Measurements from ENCODE around the gene CGNL1. TPM values are rescaled to one million over a fixed set of nuclear protein-coding genes. Genes with fewer than 3 reads are reported as not detected.

Gene CGNL1
- polyA plus RNA-seq, 1 of the 3 experiments (the other 2 are of a cell fraction): 0.23 TPM

DNA sequence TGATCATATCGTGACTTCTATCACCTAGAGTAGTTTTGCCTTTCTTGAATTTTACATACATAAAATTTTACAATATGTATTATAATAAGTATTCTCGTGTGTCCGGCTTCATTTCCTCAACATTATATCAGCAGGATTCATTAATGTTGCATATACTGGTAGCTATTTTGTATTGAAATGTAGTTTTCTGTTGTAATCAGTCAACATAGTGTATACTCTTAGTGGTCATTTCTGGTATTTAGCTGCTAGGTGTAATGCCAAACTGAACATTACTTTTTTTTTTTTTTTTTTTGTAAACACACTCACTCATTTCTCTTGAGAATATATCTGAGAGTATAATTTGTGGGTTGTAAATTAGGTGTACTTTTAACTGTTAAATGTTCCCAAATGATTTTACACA, 70.1 kb downstream of the CGNL1 start (continued):
- no peak for TF ChIP-seq CTCF (IDR thresholded peaks at IDR 0.05)
- TF ChIP-seq EZH2phosphoT487 (IDR thresholded peaks at IDR 0.05; ENCODE audit: borderline replicate concordance, low read depth): no peak
- no peak for TF ChIP-seq YY1 (IDR thresholded peaks at IDR 0.05; ENCODE audit: low read depth)
- no peak for TF ChIP-seq SMC3 (IDR thresholded peaks at IDR 0.05; ENCODE audit: low read depth, low read length)
- TF ChIP-seq RXRA (IDR thresholded peaks at IDR 0.05; ENCODE audit: borderline replicate concordance, low read depth): no peak
- TF ChIP-seq JUND (IDR thresholded peaks at IDR 0.05): no peak
- TF ChIP-seq TCF12 (IDR thresholded peaks at IDR 0.05): no peak
- no peak for TF ChIP-seq GATA2 (CRISPR knock-in tag; IDR thresholded peaks at IDR 0.05)
- TF ChIP-seq, protein P1, sequence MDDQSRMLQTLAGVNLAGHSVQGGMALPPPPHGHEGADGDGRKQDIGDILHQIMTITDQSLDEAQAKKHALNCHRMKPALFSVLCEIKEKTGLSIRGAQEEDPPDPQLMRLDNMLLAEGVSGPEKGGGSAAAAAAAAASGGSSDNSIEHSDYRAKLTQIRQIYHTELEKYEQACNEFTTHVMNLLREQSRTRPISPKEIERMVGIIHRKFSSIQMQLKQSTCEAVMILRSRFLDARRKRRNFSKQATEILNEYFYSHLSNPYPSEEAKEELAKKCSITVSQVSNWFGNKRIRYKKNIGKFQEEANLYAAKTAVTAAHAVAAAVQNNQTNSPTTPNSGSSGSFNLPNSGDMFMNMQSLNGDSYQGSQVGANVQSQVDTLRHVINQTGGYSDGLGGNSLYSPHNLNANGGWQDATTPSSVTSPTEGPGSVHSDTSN (IDR thresholded peaks at IDR 0.05): no peak

GRCh38 chr15:57451555-57451954, 75.2 kb downstream of the CGNL1 start:
- Histone ChIP-seq H3K9me2 (no peaks in the 10 kb centered on the region), H3K27me3 (ENCODE audit: insufficient read depth) (no peaks in the 10 kb centered on the region), H3K4me1 (ENCODE audit: control insufficient read depth in 1 of 2, insufficient read depth in 2 of 2, low read depth in 1 of 2, low read length in 1 of 2) (peaks cover 0 to 1% of the 10 kb centered on the region in 2 experiments; a peak in 2 of 4 replicates), H3K27ac (ENCODE audit: low read depth in 2 of 2, low read length in 1 of 2) (no peak overlapping the region), H3K4me2 (no peak overlapping the region), H2AFZ (ENCODE audit: low read depth) (no peak overlapping the region), H3K36me3 (replicated peaks in 1 of 2; ENCODE audit: control insufficient read depth in 1 of 2, insufficient read depth in 2 of 2, low read length in 1 of 2) (no peaks in the 10 kb centered on the region), H3K9me3 (no peaks in the 10 kb centered on the region), H3F3A (replicated peaks; ENCODE audit: insufficient read depth) (no peaks in the 10 kb centered on the region), H4K20me1 (ENCODE audit: insufficient read depth) (no peaks in the 10 kb centered on the region), H3K9ac (no peak overlapping the region), H3K4me3 (ENCODE audit: low read depth in 2 of 2, low read length in 1 of 2) (no peak overlapping the region), H3K79me2 (ENCODE audit: insufficient read depth) (no peaks in the 10 kb centered on the region)
- TF ChIP-seq TEAD4 (IDR thresholded peaks at IDR 0.05; ENCODE audit: borderline replicate concordance, insufficient read depth) (no peak), GATA2 (CRISPR knock-in tag; IDR thresholded peaks at IDR 0.05) (no peak), FOXJ3 (CRISPR knock-in tag; IDR thresholded peaks at IDR 0.05) (no peak), USF2 (IDR thresholded peaks at IDR 0.05; ENCODE audit: borderline replicate concordance, low read depth, low read length) (no peak), SIN3A (IDR thresholded peaks at IDR 0.05; ENCODE audit: borderline replicate concordance, low read depth, low read length) (no peak)
- ChIA-PET CTCF (interaction anchor here (1.2 kb wide), 1 partner anchor 110 kb away, joined by 3 read pairs; no protein-coding TSS in a partner anchor), POLR2A (no interaction called here)
- DNase-seq: no peak
